Calu3 (cell line): ENCODE data around the gene USH2A. TPM values are rescaled to one million over a fixed set of nuclear protein-coding genes. Genes with fewer than 3 reads are reported as not detected.

Experiments
- BruUV-seq: library from RNA; stranded (reverse); fragments of 400-500 nt; replicated peaks from 2 replicates; lab custom pipeline; 2021; lab: Mats Ljungman, UMichigan
- CTCF ChIA-PET: fragments of 300-600 bp; sonication (Branson Sonifier 250); formaldehyde crosslinking; loops from one replicate; lab custom pipeline; 2022; ENCODE audit warnings: antibody characterized with exemption; lab: Charles Lee
- DNase-seq: peaks from one replicate; pipeline ENCODE4 v3.0.0; 2022
- H3K27ac Mint-ChIP-seq: one replicate; pipeline ENCODE4 v1.8.0; 2022; ENCODE audit warnings: mixed read lengths; ENCODE audit not compliant: unreplicated experiment
- H3K27me3 Mint-ChIP-seq: one replicate; pipeline ENCODE4 v1.8.0; 2022; ENCODE audit warnings: mixed read lengths; ENCODE audit not compliant: unreplicated experiment
- H3K36me3 Mint-ChIP-seq: one replicate; pipeline ENCODE4 v1.8.0; 2022; ENCODE audit warnings: mild to moderate bottlenecking, moderate library complexity, mixed read lengths; ENCODE audit not compliant: insufficient read depth, unreplicated experiment
- H3K4me1 Mint-ChIP-seq: one replicate; pipeline ENCODE4 v1.8.0; 2022; ENCODE audit warnings: mild to moderate bottlenecking, low read depth, mixed read lengths; ENCODE audit not compliant: unreplicated experiment
- H3K4me3 Mint-ChIP-seq: one replicate; pipeline ENCODE4 v1.8.0; 2022; ENCODE audit warnings: mild to moderate bottlenecking, low read depth, moderate library complexity, mixed read lengths; ENCODE audit not compliant: unreplicated experiment
- H3K9me3 Mint-ChIP-seq: one replicate; pipeline ENCODE4 v1.8.0; 2022; ENCODE audit warnings: low read depth, mixed read lengths; ENCODE audit not compliant: unreplicated experiment
- CTCF ChIP-seq: fragments of 200-600 bp; IDR thresholded peaks from one replicate; pipeline ENCODE4 v1.8.0; 2022; ENCODE audit warnings: antibody characterized with exemption; ENCODE audit not compliant: unreplicated experiment
- intact Hi-C: fragments of 100-400 bp; cut with micrococcal nuclease; formaldehyde crosslinking; loops from one replicate; pipeline ENCODE4 v1.10.0; 2022; ENCODE audit not compliant: unreplicated experiment
- total RNA-seq: library from RNA; stranded (reverse); gene quantifications from 2 replicates; pipeline ENCODE4 v1.2.3, GENCODE V29; 2022

USH2A gene
- total RNA-seq, 1 experiment from 2014 or later: not detected

- H3K27me3 Mint-ChIP-seq: no peaks in the 10 kb centered on the region
- BruUV-seq: no TSS peak
- no peaks in the 10 kb centered on the region for H3K4me1 Mint-ChIP-seq
- DNase-seq: no peak
- no peak for TF ChIP-seq CTCF
- H3K27ac Mint-ChIP-seq: no peak overlapping the region
- H3K36me3 Mint-ChIP-seq: no peaks in the 10 kb centered on the region
- intact Hi-C loops: no loop called here
- H3K4me3 Mint-ChIP-seq: no peak overlapping the region
- CTCF ChIA-PET: no interaction called here
- no peaks in the 10 kb centered on the region for H3K9me3 Mint-ChIP-seq
Measured at GRCh38 chr1:216246577-216247203, 176.6 kb downstream of the USH2A start.

GRCh38 chr1:216238844-216239243 is 184.4 kb downstream of the USH2A start:
- Mint-ChIP-seq H3K36me3 (no peaks in the 10 kb centered on the region), H3K27me3 (no peaks in the 10 kb centered on the region), H3K27ac (no peak overlapping the region), H3K4me1 (no peaks in the 10 kb centered on the region), H3K9me3 (no peaks in the 10 kb centered on the region), H3K4me3 (no peak overlapping the region)
- BruUV-seq: no TSS peak
- TF ChIP-seq CTCF: no peak
- intact Hi-C loops: no loop called here
- no peak for DNase-seq
- CTCF ChIA-PET: no interaction called here

GRCh38 chr1:216237927-216238542 is 185.2 kb downstream of the USH2A start:
- intact Hi-C loops: no loop called here
- no peaks in the 10 kb centered on the region for H3K4me1 Mint-ChIP-seq
- no peak for DNase-seq
- no TSS peak for BruUV-seq
- CTCF ChIA-PET: no interaction called here
- H3K9me3 Mint-ChIP-seq: no peaks in the 10 kb centered on the region
- no peaks in the 10 kb centered on the region for H3K27me3 Mint-ChIP-seq
- H3K36me3 Mint-ChIP-seq: no peaks in the 10 kb centered on the region
- no peak for TF ChIP-seq CTCF
- H3K4me3 Mint-ChIP-seq: no peak overlapping the region
- no peak overlapping the region for H3K27ac Mint-ChIP-seq

GRCh38 chr1:216224233-216224632 is 199.0 kb downstream of the USH2A start:
- peaks cover 32% of the 10 kb centered on the region for H3K4me1 Mint-ChIP-seq
- intact Hi-C loops: loop anchor here (5.0 kb wide), 3 partner anchors 192 to 402 kb away; no protein-coding TSS in a partner anchor
- H3K9me3 Mint-ChIP-seq: peaks cover 10% of the 10 kb centered on the region
- no peaks in the 10 kb centered on the region for H3K27me3 Mint-ChIP-seq
- H3K4me3 Mint-ChIP-seq: no peak overlapping the region
- no peak for TF ChIP-seq CTCF
- BruUV-seq: no TSS peak
- no peak overlapping the region for H3K27ac Mint-ChIP-seq
- CTCF ChIA-PET: interaction anchor here (0.7 kb wide), 1 partner anchor 40 kb away, joined by 3 read pairs; no protein-coding TSS in a partner anchor
- no peak for DNase-seq
- H3K36me3 Mint-ChIP-seq: no peaks in the 10 kb centered on the region
